ENCODE results near the gene JOSD1.

JOSD1 gene

GRCh38 chr22:38732251-38732815 lies 31.6 kb upstream of the JOSD1 start:
- FAIRE-seq, result no peak

GRCh38 chr22:38731703-38732161 lies 31.0 kb upstream of the JOSD1 start:
- FAIRE-seq, result no peak

DNA sequence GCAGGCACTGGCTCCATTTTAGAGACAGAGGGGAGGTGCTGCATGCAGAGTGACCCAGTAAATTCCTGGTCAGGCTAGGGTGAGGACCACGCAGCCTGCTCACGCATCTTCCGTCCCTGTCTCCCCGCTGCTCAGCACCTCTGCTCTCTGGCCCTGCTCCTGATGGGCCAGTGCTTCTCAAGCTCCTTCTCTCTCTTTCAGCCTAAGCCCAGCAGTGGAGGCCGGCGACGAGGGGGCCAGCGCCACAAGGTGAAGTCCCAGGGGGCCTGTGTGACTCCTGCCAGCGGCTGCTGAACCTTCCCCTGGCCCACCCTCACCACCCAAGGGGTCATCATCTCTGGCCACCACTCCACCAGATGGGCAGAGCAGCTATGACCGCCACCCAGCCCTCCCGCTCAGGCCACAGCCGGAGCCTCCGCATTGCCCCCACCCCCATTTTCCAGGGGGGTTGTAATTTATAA lies 29.7 kb upstream of the JOSD1 start:
- FAIRE-seq, result no peak

DNA sequence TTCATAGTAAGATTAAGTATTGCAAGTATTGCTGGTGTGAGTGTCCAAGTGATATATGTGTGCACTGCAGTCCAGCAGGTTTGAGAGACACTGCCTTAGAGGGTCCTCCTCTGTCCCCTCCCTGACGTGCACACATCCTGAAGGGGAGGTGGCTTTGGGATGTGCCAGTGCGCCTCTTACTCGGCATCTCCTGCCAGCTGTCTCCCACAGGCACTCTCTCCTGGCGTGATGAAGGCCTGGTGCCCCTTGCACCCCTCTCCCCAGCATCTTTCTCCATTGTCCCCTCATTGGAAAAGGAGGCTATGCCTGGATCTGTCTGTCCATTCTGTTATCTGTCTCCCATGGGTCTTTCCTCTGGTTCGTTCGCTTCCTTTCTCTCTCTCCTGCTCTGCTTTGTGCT lies 29.2 kb upstream of the JOSD1 start:
- FAIRE-seq, result no peak

DNA sequence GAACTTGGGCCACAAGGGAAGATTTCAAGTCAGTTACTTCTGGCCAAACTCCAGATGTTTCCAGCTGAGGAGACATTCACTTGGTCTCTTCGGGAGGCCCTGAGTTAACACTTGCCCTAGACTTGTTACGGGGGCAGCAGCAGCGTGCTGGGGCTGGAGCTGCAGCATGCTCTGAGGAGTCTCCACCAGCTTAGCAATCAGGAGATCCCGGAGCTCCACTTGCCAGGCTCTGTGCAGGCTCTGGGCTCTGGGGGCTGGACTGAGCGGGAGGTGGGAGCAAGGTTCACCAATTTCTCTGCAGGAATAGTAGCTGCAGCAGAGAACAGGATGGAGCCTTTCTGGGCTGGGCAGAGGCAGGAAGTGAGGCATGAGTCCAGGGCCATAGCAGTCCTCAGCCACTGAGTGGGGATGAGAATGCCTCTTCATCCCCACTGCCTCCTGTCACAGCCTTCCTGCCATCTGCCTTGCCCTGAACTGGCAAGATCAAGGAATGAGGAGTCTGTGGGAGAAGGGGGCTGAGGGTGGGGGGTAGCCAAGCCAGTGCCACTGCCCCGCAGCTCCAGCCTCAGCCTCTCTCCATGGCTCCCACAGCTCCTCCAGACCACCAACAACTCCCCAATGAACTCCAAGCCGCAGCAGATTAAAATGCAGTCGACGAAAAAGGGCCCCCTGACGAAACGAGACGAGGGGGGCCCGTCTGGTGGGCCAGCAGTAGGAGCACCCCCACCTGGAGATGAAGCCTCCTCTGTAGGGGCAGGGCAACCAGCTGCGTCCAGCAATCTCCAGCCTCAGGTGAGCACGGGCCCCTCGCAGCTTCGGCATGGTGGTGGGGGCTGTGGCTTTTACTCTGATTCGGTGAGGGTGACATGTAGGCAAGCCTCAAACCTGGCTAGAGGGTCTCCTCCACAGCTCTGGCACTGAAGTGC lies 28.4 kb upstream of the JOSD1 start:
- no peak for FAIRE-seq

DNA sequence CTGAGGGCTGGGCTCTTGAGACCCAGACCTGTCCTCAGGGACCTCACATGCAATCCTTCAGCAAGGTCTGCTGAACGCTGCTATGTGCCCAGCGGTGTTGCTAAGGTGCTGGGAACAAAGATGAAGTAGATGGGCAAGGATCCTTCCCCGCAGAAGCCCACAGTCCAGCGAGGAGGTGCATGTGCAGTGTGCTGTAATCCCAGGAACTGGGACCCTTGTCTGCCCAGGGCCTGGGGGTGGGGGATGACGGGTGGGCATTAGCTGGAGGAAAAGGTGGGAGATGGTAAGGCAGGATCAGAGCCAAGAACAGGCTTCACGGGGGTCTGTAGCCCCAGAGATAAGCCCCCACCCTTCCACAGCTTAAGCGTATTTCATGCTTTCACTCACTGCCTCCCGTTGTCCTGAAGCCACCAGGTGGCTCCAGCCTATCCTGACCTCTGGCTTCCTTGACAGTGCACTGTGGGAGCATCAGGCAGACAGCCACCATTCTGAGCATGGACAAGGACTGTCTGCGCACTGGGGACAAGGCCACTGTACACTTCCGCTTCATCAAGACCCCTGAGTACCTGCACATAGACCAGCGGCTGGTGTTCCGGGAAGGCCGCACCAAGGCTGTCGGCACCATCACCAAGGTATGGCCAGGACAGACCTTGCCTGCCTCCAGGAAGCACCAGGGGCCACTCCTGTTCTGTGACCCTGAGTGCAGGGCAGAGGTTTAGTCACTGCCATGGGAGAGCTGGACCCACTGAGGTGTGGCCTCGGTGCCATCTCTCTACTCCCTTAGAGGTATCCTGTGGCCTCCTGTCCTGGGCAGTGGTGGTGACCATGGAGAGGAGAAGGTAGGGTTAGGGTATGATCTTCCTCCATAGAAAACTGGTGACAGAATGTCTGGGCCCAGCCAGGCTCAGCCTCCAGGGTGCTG lies 27.0 kb upstream of the JOSD1 start:
- no peak for FAIRE-seq

DNA sequence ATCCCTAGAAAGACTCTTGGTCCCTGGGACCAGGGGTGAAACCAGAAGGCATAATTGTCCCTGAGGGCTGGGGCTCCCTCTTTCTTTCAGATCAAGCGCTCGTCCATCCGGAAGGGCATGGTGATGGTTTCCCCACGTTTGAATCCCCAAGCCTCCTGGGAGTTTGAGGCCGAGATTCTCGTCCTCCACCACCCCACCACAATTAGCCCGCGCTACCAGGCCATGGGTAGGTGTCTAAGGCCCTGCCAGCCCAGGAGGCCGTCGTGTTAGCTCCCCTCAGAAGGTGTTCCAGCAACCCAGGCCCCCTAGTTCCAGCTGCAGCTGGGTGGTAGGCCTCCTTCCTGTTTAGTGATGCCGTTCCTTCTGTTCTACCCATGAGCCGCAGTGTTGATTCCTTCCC lies 26.4 kb upstream of the JOSD1 start:
- FAIRE-seq, result no peak

GRCh38 chr22:38725900-38726655 lies 25.3 kb upstream of the JOSD1 start:
- FAIRE-seq, result no peak

DNA sequence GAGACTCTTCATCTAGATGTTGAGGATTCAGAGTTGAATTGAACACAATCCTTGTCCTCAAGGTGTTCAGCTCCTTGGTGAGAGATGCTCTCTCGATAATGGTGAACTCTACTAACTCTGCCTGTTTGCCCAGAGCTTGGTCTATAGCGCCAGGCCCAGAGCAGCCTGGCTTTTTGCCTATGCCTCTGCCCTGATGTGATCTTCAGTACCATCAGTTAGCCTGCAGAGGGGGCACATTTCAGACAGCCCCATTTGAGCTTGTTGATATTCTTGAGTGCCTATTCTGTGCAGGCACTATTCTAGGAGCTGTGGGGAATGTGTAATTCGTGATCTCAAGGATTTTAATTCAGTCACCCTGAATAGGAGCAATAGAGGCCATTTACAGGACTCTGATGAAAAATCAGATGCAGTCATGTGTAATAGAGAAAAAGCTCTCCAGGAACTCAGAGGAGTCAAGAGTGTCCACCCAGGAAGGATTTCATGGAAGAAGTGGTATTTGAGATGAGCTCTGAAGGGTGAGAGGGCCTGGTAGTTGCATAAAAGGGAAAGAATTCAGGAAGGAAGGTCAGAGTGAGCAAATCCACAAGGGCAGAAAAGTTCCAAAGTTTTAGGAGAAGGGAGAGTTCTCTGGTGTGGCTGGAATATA lies 24.3 kb upstream of the JOSD1 start:
- FAIRE-seq, result no peak

DNA sequence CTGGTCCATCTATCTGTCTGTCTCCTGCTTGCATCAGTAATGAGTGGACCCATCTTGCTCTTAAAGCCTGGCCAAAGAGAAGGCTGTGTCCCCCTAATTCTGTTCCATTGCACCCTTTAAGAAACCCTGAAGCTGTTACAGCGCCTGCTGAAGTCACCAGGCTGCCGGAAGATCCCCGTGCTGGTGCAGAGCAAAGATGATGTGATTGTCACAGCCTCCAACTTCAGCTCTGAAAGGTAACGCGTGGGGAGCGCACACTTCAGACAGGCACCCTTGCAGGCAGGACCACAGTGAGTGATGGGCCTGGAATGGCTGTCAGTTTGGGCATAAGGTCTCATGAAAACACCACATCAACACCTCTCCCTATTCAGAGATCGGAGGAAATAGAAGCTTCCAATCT lies 23.4 kb upstream of the JOSD1 start:
- no peak for FAIRE-seq

DNA sequence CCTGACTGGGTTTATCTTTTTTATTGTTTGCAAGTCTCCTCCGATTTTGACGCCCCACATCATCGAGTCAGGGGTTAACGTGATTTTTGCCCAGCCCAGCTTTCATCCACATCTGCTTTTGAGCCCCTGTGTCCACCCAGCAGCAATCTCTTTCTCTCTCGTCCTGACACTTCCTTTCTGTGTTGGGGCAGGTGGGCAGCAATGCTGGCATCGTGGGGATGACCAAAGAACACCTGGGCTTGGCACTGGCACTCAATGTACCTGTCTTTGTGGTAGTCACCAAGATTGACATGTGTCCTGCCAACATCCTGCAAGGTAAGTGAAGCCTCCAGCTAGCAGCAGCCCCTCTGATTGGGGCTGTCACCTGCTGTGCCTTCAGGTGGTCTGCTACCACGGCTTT lies 20.8 kb upstream of the JOSD1 start:
- FAIRE-seq, result no peak

DNA sequence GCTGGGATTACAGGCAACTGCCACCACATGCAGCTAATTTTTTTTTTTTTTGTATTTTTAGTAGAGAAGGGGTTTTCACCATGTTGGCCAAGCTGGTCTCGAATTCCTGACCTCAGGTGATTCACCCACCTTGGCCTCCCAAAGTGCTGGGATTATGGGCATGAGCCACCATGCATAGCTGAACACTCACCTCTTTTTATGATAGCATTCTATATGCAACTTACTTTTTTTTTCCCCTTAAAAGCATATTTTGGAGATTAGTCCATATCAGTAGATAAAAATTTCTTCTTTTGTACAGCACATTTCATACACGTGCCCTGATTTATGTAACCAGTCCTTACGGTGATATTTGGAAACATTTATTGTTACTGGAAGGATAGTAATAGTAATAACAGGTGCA lies 19.6 kb upstream of the JOSD1 start:
- FAIRE-seq, result no peak

DNA sequence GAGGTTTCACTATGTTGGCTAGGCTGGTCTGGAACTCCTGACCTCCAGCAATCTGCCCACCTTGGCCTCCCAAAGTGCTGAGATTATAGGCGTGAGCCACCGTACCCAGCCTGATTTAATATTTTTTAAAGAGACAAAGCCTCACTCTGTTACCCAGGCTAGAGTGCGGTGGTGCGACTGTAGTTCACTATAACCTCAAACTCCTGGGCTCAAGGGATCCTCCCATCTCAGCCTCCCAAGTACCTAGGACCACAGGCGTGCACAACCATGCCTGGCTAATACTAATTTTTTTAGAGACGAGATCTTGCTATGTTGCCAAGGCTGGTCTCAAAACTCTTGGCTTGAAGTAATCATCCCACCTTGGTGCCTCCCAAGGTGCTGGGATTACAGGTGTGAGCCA lies 18.5 kb upstream of the JOSD1 start:
- FAIRE-seq, result no peak

GRCh38 chr22:38718414-38718813 lies 17.7 kb upstream of the JOSD1 start:
- no peak for FAIRE-seq

DNA sequence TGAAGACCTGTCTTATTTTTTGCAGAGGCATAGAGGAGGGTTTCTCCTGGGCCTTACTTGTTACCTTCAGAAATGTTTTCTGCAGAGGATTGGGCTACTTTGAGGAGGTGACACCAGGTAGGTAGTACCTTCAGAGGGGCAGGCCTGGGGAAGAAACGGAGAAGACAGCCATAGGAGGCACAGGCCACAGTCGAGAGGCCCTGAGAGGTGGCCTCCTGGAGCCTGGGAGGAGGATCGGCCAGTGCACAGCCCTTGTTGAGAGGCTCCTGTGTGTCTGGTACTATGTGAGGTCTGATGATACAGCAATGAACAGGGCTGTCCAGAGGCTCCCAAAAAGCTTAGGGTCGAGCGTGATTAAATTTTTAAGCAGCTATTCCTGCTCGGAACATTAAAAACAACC lies 16.5 kb upstream of the JOSD1 start:
- FAIRE-seq, result no peak

GRCh38 chr22:38716826-38717225 lies 16.1 kb upstream of the JOSD1 start:
- no peak for FAIRE-seq

- no peak for FAIRE-seq
Observed at GRCh38 chr22:38716271-38716670, 15.5 kb upstream of the JOSD1 start.

GRCh38 chr22:38715852-38716251 lies 15.1 kb upstream of the JOSD1 start:
- FAIRE-seq, result no peak

DNA sequence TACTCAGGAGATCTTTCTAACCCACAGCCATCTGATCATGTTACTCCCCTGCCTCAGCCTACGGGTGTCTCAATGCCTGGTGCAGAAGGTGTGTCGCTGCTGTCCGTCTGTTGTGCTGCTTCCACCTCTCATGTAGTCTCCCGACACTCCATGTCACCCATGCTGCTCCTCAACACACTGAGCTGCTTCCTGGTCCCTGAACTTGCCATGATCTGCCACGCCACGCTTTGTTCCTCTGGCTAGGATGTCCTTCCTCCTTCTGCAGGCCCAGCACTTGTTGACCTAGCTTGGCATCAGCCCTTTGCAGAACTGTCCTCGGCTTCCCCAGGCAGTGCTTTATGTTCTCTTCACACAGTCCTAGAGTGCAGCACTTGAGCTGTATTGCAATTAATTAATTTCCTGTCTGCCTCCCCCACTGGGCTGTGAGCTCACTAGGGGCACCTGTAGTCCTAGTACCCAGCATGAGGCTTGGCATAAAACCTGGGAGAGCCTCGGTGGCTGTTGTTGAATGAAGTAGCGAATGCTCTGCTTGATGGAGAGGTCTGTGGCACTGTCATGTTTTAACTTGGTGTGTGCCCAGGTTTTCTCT lies 14.5 kb upstream of the JOSD1 start:
- FAIRE-seq, result no peak

GRCh38 chr22:38713921-38714320 lies 13.2 kb upstream of the JOSD1 start:
- no peak for FAIRE-seq

DNA sequence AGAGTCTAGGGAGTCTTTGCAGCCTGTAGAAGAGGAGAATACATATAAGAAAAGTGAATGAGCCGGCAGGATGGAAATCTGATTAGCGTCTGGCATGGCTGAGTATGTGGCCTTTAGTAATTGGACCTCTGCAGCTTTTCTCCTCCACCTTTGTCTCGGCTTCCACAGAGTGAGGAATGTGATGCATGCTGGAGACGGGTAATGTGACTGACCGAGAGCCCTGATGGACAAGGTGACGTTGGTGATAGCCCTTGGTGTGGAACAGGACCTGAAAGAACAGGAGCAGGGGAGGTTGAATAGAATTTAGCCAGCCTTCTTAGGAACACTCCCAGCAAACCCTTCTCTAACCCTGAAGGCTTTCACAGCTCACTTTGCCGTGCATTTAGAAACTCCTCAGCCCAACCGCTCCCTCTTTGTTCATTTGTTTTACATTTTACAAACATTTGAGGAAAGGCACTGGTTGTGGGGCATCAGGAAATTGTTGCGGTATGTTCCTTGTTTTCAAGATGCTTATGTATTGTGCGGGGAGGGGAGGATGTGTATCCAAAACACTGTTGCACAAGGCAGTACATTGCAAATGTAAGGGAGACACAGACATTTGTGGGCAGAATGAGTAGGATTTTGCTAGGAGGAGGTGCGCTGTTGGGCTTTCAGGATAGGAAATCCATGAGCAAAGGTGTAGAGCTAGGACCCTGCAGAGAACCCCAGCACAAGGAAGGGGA lies 11.9 kb upstream of the JOSD1 start:
- no peak for FAIRE-seq

Data from A204.1 (cell line).